GM12878 (cell line): ENCODE results near the gene LRRC75A.

ENCODE experiments used
- CHD2 ChIP-seq: IDR thresholded peaks from 2 replicates; pipeline ENCODE4 v1.6.1; 2011; ENCODE audit warnings: low read depth, low read length, improper control_type of control experiment, borderline replicate concordance
- CTCF ChIP-seq, 3 experiments: IDR thresholded peaks in 2 of 3; conservative IDR thresholded peaks in 1 of 3; 2 replicates each; pipeline ENCODE4 v1.5.1; 2011; ENCODE audit warnings: low read depth in 3 of 3, low read length in 3 of 3, mild to moderate bottlenecking in 3 of 3, control low read depth in 2 of 3, moderate library complexity in 2 of 3, inconsistent platforms in 1 of 3, mixed read lengths in 1 of 3; ENCODE audit not compliant: control insufficient read depth in 2 of 3, insufficient read depth in 1 of 3; ENCODE audit errors: extremely low read depth in 1 of 3
- ESRRA ChIP-seq: IDR thresholded peaks from 2 replicates; pipeline ENCODE4 v1.6.1; 2012; ENCODE audit warnings: mild to moderate bottlenecking, low read length, improper control_type of control experiment
- IRF3 ChIP-seq: fragments of 450-650 bp; IDR thresholded peaks from 2 replicates; pipeline ENCODE4 v1.6.1; 2014; ENCODE audit warnings: mild to moderate bottlenecking
- POLR2A ChIP-seq: IDR thresholded peaks from 2 replicates; pipeline ENCODE4 v1.6.1; 2011; ENCODE audit warnings: low read depth, mild to moderate bottlenecking, low read length
- RAD21 ChIP-seq: IDR thresholded peaks from 2 replicates; pipeline ENCODE4 v1.6.1; 2011; ENCODE audit warnings: mild to moderate bottlenecking, low read depth, low read length, moderate library complexity; ENCODE audit not compliant: insufficient read depth
- TF ChIP-seq, protein P1 (sequence below): fragments of 450-650 bp; conservative IDR thresholded peaks from 2 replicates; pipeline ENCODE4 v1.6.1; 2017; ENCODE audit warnings: mild to moderate bottlenecking, moderate library complexity
- TF ChIP-seq, protein P2 (sequence below): IDR thresholded peaks from 2 replicates; pipeline ENCODE4 v1.6.1; 2012; ENCODE audit warnings: low read depth, low read length, improper control_type of control experiment

- TF ChIP-seq CTCF (IDR thresholded peaks at IDR 0.05 in 2 of 3, conservative IDR thresholded peaks at IDR 0.05 in 1 of 3; ENCODE audit: control insufficient read depth in 2 of 3, extremely low read depth in 1 of 3, insufficient read depth in 1 of 3, low read depth in 3 of 3, low read length in 3 of 3) (no peak), ESRRA (no peak), RAD21 (no peak), POLR2A (no peak), IRF3 (no peak), CHD2 (no peak)
- TF ChIP-seq, protein P1, sequence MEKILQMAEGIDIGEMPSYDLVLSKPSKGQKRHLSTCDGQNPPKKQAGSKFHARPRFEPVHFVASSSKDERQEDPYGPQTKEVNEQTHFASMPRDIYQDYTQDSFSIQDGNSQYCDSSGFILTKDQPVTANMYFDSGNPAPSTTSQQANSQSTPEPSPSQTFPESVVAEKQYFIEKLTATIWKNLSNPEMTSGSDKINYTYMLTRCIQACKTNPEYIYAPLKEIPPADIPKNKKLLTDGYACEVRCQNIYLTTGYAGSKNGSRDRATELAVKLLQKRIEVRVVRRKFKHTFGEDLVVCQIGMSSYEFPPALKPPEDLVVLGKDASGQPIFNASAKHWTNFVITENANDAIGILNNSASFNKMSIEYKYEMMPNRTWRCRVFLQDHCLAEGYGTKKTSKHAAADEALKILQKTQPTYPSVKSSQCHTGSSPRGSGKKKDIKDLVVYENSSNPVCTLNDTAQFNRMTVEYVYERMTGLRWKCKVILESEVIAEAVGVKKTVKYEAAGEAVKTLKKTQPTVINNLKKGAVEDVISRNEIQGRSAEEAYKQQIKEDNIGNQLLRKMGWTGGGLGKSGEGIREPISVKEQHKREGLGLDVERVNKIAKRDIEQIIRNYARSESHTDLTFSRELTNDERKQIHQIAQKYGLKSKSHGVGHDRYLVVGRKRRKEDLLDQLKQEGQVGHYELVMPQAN, result no peak
- TF ChIP-seq, protein P2, sequence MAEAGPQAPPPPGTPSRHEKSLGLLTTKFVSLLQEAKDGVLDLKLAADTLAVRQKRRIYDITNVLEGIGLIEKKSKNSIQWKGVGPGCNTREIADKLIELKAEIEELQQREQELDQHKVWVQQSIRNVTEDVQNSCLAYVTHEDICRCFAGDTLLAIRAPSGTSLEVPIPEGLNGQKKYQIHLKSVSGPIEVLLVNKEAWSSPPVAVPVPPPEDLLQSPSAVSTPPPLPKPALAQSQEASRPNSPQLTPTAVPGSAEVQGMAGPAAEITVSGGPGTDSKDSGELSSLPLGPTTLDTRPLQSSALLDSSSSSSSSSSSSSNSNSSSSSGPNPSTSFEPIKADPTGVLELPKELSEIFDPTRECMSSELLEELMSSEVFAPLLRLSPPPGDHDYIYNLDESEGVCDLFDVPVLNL, result no peak
These were observed 24.9 kb downstream of the LRRC75A start for GRCh38 chr17:16467044-16467443.
